Left ventricle myocardium inferior (tissue), 1 donor: ENCODE results near the gene FKBP7. TPM values are rescaled to one million over a fixed set of nuclear protein-coding genes. Genes with fewer than 3 reads are reported as not detected.
A peak's percentile ranks its signal among the peaks of the same experiment; 100 is the strongest.
"Not testable (repeated sequence)": the region's sequence is repeated elsewhere in the genome, so short reads cannot be mapped to it uniquely, and the experiment has no call there.

Experiments used
- DNase-seq: peaks from one replicate; pipeline ENCODE4 v3.0.0-alpha.2; 2020
- H3K27ac ChIP-seq: fragments of 200-600 bp; replicated peaks from 2 replicates; pipeline ENCODE4 v1.8.0; 2021
- H3K27me3 ChIP-seq: fragments of 200-600 bp; 2 replicates; pipeline ENCODE4 v1.8.0; 2021; ENCODE audit warnings: low read depth
- H3K36me3 ChIP-seq: fragments of 200-600 bp; 2 replicates; pipeline ENCODE4 v1.8.0; 2021
- H3K4me1 ChIP-seq: fragments of 200-600 bp; 2 replicates; pipeline ENCODE4 v1.8.0; 2021
- H3K4me3 ChIP-seq: fragments of 200-600 bp; 2 replicates; pipeline ENCODE4 v1.8.0; 2021; ENCODE audit warnings: mild to moderate bottlenecking, moderate library complexity
- H3K9me3 ChIP-seq: fragments of 200-600 bp; replicated peaks from 2 replicates; pipeline ENCODE4 v1.8.0; 2021
- intact Hi-C: fragments of 100-400 bp; cut with micrococcal nuclease; formaldehyde crosslinking; loops from one replicate; pipeline ENCODE4 v1.11.0; 2022
- long read RNA-seq: library from polyadenylated mRNA; unstranded; transcript quantifications from one replicate; pipeline ENCODE4 v2.0.0, GENCODE V29; 2021
- total RNA-seq: library from RNA; stranded (reverse); fragmentation: NEBNext Ultra II Directional; extraction: Animal tissue kit (Norgen Biotek cat#: 25700); gene quantifications from one replicate; pipeline ENCODE4 v1.2.1, GENCODE V29; 2021
- TF ChIP-seq, protein P1 (sequence below): fragments of 200-600 bp; IDR thresholded peaks from 2 replicates; pipeline ENCODE4 v1.8.0; 2021; ENCODE audit warnings: antibody characterized with exemption, mild to moderate bottlenecking, borderline replicate concordance
- donor health status: DM: no; HTN: yes; CAD: no; lungs with severe emphysema.

The FKBP7 gene, protein sequence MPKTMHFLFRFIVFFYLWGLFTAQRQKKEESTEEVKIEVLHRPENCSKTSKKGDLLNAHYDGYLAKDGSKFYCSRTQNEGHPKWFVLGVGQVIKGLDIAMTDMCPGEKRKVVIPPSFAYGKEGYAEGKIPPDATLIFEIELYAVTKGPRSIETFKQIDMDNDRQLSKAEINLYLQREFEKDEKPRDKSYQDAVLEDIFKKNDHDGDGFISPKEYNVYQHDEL
- 10.8 TPM for total RNA-seq
- long read RNA-seq, transcript FKBP7-204 (4 exons, 2,834 nt) = major isoform, 7 of 9 reads
- long read RNA-seq, partial matches to known transcripts = 0 of 9 reads
- long read RNA-seq, other reads (novel, unspliced or antisense) = 0 of 9 reads

DNA sequence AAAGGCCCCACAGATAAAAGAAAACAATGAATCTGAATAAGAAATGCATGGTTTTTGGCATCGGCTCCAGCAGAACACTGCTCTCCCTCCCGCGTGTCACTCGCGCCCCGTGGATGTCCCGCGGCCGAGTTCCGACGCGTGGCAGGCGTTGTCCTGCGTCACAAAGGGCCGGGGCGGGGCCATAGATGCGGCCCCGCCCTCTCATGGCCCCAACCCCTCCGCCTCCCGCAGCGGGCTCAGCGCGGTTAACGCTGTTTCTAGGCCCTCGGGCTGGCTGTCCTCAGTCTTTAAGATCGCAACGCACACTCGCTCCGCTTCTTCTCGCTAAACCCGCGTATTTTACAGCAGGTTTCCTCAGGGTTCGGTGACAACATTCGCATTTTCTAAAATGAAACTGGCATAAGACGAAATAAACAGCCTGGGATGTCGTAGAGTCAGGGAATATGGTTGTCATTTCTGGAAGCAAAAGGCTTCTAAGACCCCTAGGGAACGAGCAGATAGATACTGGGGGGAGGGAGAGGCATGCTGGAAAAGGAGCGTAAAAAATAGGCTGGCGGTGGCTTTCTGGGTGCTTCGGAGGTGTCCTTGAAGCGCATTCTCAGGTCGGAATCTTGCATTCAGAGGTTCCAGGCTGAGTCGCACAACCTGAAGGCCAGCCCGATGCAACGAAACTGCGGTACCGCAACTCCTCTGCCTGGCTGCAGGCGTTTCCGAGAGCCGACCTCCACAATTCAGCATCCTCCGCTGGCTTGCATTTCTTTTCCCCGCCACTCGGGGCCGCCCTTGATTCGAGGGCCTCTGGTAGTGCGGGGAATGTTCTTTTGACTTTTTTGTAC lies at the start of gene FKBP7:
TSS of gene FKBP7 (minus strand) at position 162 of the 836 bp plus-strand sequence. CDS start at position 61, 101 bp downstream.
- Histone ChIP-seq H3K4me3 (peak within 1 kb of the TSS; percentile 83), H3K4me1 (peaks cover 69% of the 10 kb centered on the region), H3K27me3 (no peaks in the 10 kb centered on the region), H3K27ac (peak within 1 kb of the TSS; percentile 90), H3K9me3 (no peaks in the 10 kb centered on the region), H3K36me3 (no peaks in the 10 kb centered on the region)
- peak; percentile 89 for DNase-seq
- TF ChIP-seq, protein P1, sequence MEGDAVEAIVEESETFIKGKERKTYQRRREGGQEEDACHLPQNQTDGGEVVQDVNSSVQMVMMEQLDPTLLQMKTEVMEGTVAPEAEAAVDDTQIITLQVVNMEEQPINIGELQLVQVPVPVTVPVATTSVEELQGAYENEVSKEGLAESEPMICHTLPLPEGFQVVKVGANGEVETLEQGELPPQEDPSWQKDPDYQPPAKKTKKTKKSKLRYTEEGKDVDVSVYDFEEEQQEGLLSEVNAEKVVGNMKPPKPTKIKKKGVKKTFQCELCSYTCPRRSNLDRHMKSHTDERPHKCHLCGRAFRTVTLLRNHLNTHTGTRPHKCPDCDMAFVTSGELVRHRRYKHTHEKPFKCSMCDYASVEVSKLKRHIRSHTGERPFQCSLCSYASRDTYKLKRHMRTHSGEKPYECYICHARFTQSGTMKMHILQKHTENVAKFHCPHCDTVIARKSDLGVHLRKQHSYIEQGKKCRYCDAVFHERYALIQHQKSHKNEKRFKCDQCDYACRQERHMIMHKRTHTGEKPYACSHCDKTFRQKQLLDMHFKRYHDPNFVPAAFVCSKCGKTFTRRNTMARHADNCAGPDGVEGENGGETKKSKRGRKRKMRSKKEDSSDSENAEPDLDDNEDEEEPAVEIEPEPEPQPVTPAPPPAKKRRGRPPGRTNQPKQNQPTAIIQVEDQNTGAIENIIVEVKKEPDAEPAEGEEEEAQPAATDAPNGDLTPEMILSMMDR = peak; percentile 74
- intact Hi-C loops = no loop called here

DNA sequence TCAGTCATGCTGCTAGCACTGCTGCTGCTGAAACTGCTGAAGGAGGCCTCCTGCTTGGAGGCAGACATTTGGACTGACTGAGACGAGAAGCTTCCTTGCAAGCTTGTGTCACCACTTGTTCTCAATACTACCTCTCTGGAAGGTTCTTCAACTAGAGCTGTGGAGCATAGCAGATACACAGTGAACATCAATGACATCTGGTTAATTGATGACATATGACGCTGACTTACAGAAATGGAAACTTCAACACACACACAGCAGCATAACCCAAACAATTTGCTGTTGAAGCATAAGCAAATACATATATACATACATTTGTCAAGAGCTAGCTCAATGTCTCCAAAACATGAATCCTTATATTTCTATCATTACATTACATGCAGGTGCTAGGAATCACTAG lies 49.2 kb upstream of the FKBP7 start:
- H3K36me3 ChIP-seq = peaks cover 70% of the 10 kb centered on the region
- no peak overlapping the region for H3K4me3 ChIP-seq
- intact Hi-C loops = no loop called here
- no peaks in the 10 kb centered on the region for H3K9me3 ChIP-seq
- H3K27me3 ChIP-seq = no peaks in the 10 kb centered on the region
- peaks cover 36% of the 10 kb centered on the region for H3K4me1 ChIP-seq
- H3K27ac ChIP-seq = peak overlapping the region; percentile 3
- DNase-seq = no peak
- TF ChIP-seq, protein P1 = no peak

DNA sequence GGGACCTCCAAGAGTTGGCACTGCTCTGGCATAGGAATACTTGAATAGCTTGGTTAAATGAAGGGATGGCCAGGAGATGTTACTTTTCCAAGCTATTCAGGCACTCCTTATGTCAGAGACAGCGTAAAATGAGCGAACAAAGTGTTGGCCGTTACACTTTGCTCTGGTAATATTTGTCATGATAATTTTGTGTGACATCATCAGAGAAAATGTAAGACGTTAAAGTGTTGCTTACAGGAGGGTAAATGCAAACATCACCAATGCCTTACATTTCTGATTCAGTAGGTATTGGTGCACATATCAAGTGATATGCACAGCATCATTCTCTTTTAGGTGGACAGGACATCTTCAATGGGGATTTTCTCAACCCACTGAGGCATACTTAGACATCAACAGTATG lies 47.9 kb upstream of the FKBP7 start:
- Histone ChIP-seq H3K4me3 (no peak overlapping the region), H3K27ac (no peak overlapping the region), H3K9me3 (no peaks in the 10 kb centered on the region), H3K36me3 (peaks cover 57% of the 10 kb centered on the region), H3K4me1 (peaks cover 33% of the 10 kb centered on the region), H3K27me3 (no peaks in the 10 kb centered on the region)
- intact Hi-C loops = no loop called here
- TF ChIP-seq, protein P1 = no peak
- DNase-seq = no peak

DNA sequence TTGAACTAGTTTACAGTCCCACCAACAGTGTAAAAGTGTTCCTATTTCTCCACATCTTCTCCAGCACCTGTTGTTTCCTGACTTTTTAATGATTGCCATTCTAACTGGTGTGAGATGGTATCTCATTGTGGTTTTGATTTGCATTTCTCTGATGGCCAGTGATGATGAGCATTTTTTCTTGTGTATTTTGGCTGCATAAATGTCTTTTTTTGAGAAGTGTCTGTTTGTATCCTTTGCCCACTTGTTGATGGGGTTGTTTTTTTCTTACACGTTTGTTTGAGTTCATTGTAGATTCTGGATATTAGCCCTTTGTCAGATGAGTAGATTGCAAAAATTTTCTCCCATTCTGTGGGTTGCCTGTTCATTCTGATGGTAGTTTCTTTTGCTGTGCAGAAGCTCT lies 47.1 kb upstream of the FKBP7 start:
- intact Hi-C loops, H3K9me3 ChIP-seq, H3K27me3 ChIP-seq, H3K4me3 ChIP-seq, DNase-seq, H3K27ac ChIP-seq: not testable (repeated sequence)
- peaks cover 25% of the 10 kb centered on the region for H3K4me1 ChIP-seq
- H3K36me3 ChIP-seq = peaks cover 49% of the 10 kb centered on the region

DNA sequence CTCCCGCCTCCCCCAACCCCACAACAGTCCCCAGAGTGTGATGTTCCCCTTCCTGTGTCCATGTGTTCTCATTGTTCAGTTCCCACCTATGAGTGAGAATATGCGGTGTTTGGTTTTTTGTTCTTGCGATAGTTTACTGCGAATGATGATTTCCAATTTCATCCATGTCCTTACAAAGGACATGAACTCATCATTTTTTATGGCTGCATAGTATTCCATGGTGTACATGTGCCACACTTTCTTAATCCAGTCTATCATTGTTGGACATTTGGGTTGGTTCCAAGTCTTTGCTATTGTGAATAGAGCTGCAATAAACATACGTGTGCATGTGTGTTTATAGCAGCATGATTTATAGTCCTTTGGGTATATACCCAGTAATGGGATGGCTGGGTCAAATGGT lies 46.6 kb upstream of the FKBP7 start:
- intact Hi-C loops, H3K27ac ChIP-seq, H3K27me3 ChIP-seq, DNase-seq, H3K4me3 ChIP-seq, H3K9me3 ChIP-seq: not testable (repeated sequence)
- Histone ChIP-seq H3K36me3 (peaks cover 44% of the 10 kb centered on the region), H3K4me1 (peaks cover 20% of the 10 kb centered on the region)

DNA sequence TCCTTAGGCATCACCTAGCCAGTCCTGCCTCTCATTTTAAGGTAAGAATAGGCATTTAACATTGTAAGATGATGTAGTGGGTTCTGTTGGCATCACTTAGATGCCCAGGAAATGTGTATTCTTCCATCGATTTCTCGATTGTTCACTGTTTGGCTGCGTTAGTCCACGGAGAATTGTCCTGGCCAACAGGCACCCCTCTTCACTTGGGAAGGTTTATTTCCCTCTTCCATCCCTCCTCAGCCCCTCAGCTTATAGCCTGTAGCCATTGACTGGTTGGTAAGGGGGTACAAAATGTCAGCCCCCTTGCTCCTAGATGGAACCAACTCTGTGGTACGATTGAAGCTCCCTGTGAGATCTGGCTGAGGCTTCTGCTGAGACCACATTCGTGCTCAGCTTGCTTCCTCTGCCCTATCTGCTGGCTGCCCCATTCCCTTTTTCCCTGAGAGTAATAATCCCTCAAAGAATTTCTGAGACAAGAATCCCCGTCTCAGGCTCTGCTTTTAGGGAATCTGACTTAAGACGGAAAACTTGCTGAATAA lies 45.3 kb upstream of the FKBP7 start:
- Histone ChIP-seq H3K9me3 (no peaks in the 10 kb centered on the region), H3K27me3 (no peaks in the 10 kb centered on the region), H3K4me3 (peak overlapping the region; percentile 73), H3K4me1 (peaks cover 15% of the 10 kb centered on the region), H3K27ac (peak overlapping the region; percentile 77), H3K36me3 (peaks cover 32% of the 10 kb centered on the region)
- TF ChIP-seq, protein P1 = no peak
- intact Hi-C loops = no loop called here
- no peak for DNase-seq
